T-cell (primary cell): ENCODE data around the gene PRR22. TPM values are rescaled to one million over a fixed set of nuclear protein-coding genes. Genes with fewer than 3 reads are reported as not detected.

Experiments
- ATAC-seq, 4 experiments: fragments of 200-7000 bp in 3 of 4; fragments of 150-1000 bp in 1 of 4; cut with Tn5 transposase; replicated peaks in 1 of 4; 1 replicate in 3 of 4; 2 replicates in 1 of 4; pipeline ENCODE4 v1.10.0; 2021; ENCODE audit warnings: moderate library complexity in 3 of 4, mild to moderate bottlenecking in 2 of 4, moderate number of reproducible peaks in 1 of 4
- CTCF ChIA-PET, 2 donors: fragments of 300-600 bp; sonication (Branson Sonifier 250); formaldehyde crosslinking; loops; one replicate each; lab custom pipeline; 2022; ENCODE audit warnings: antibody characterized with exemption in 2 of 2; lab: Charles Lee
- POLR2A ChIA-PET, 2 donors: fragments of 300-600 bp; sonication (Branson Sonifier 250); formaldehyde crosslinking; loops; one replicate each; lab custom pipeline; 2022; ENCODE audit warnings: antibody characterized with exemption in 2 of 2; lab: Charles Lee
- DNase-seq, 35 experiments: peaks; one replicate each; pipeline versions ENCODE4 v3.0.0 to v3.0.0-alpha.2; 2013 to 2023
- H3K27ac ChIP-seq: one replicate; pipeline ENCODE4 v1.5.1; 2013; ENCODE audit warnings: low read length
- H3K27me3 ChIP-seq, 2 experiments: replicated peaks in 1 of 2; 1 replicate in 1 of 2; 2 replicates in 1 of 2; pipeline versions ENCODE4 v1.6.1 to v1.7.0; 2013; ENCODE audit warnings: low read length in 1 of 2, mixed read lengths in 1 of 2; ENCODE audit not compliant: control insufficient read depth in 2 of 2, insufficient read depth in 2 of 2; ENCODE audit errors: extremely low read depth in 1 of 2
- H3K36me3 ChIP-seq, 2 donors: 1 replicate in 1 of 2; 2 replicates in 1 of 2; pipeline versions ENCODE4 v1.6.1 to v1.7.0; 2013; ENCODE audit warnings: low read length in 1 of 2; ENCODE audit not compliant: control insufficient read depth in 2 of 2, insufficient read depth in 1 of 2; ENCODE audit errors: extremely low read depth in 1 of 2
- H3K4me1 ChIP-seq, 2 experiments: 1 replicate in 1 of 2; 2 replicates in 1 of 2; pipeline versions ENCODE4 v1.6.1 to v1.7.0; 2013; ENCODE audit warnings: low read length in 2 of 2, mixed read lengths in 1 of 2; ENCODE audit not compliant: insufficient read depth in 2 of 2, control insufficient read depth in 1 of 2; ENCODE audit errors: extremely low read depth in 1 of 2
- H3K4me3 ChIP-seq, 2 donors: 1 replicate in 1 of 2; 2 replicates in 1 of 2; pipeline versions ENCODE4 v1.5.1 to v1.7.0; 2013; ENCODE audit warnings: mild to moderate bottlenecking in 2 of 2, low read length in 1 of 2, moderate library complexity in 1 of 2; ENCODE audit not compliant: control insufficient read depth in 1 of 2; ENCODE audit errors: extremely low read depth in 1 of 2
- H3K9me3 ChIP-seq: 2 replicates; pipeline ENCODE4 v1.7.0; 2013
- H3K27ac Mint-ChIP-seq, 2 donors: one replicate each; pipeline ENCODE4 v1.8.0; 2020 to 2021; ENCODE audit warnings: mild to moderate bottlenecking in 2 of 2, mixed read lengths in 2 of 2
- H3K27me3 Mint-ChIP-seq, 2 donors: one replicate each; pipeline ENCODE4 v1.8.0; 2021 to 2022; ENCODE audit warnings: mixed read lengths in 2 of 2
- H3K36me3 Mint-ChIP-seq: one replicate; pipeline ENCODE4 v1.8.0; 2021; ENCODE audit warnings: mixed read lengths
- H3K4me1 Mint-ChIP-seq, 3 donors: one replicate each; pipeline ENCODE4 v1.8.0; 2020 to 2022; ENCODE audit warnings: mixed read lengths in 3 of 3, mild to moderate bottlenecking in 1 of 3
- H3K4me3 Mint-ChIP-seq, 3 donors: one replicate each; pipeline ENCODE4 v1.8.0; 2020 to 2022; ENCODE audit warnings: mild to moderate bottlenecking in 3 of 3, mixed read lengths in 3 of 3, moderate library complexity in 3 of 3
- H3K9me3 Mint-ChIP-seq, 3 donors: one replicate each; pipeline ENCODE4 v1.8.0; 2020 to 2022; ENCODE audit warnings: mixed read lengths in 3 of 3
- WGBS: methylation state at CpG from one replicate; pipeline ENCODE4 v1.1.5; 2013; ENCODE audit warnings: missing lambda C conversion rate; ENCODE audit not compliant: insufficient coverage; 5-methylcytosine and 5-hydroxymethylcytosine counted together
- total RNA-seq, 35 experiments: library from RNA in 6 of 35; stranded (reverse) in 6 of 35; fragments of 120-200 nt in 1 of 35; gene quantifications; one replicate each; pipeline versions ENCODE4 v1.2.1 to v1.2.4 and lab custom pipeline; 2013 to 2026

The PRR22 gene
- total RNA-seq, 5 donors from 2014 or later (not counting 1 experiment from before 2014, with no cell fraction given), result 4.7 to 6.0 (median 5.5) TPM

DNA sequence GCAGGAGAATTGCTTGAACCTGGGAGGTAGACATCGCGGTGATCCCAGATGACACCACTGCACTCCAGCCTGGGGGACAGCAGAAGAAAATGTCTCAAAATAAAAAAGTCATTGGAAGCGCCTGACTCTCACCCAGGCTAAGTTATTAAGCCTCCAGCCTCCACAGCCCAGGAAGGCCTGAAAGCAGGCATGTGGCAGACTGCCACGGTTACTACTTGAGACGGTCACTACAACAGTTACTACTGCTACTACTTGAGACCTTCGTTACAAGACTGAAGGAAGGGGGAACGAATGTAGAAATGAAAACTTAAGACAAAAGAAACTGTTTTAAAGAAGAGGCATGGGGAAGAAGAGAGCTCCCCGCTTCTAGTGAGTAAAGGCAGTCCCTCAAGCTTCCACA is 9.6 kb downstream of the PRR22 start:
- H3K4me1 Mint-ChIP-seq, result no peaks in the 10 kb centered on the region
- Histone ChIP-seq H3K27ac (no peak overlapping the region), H3K36me3 (no peaks in the 10 kb centered on the region), H3K27me3 (peaks cover 0 to 24% of the 10 kb centered on the region in 2 experiments), H3K9me3 (no peaks in the 10 kb centered on the region), H3K4me3 (no peak overlapping the region), H3K4me1 (no peaks in the 10 kb centered on the region)
- 85% methylated on average over 4 of the region's 8 CpGs for WGBS
- no peak overlapping the region for H3K4me3 Mint-ChIP-seq
- ATAC-seq, result no peak
- H3K27ac Mint-ChIP-seq, result no peak overlapping the region
- H3K36me3 Mint-ChIP-seq, result no peaks in the 10 kb centered on the region
- H3K27me3 Mint-ChIP-seq, result peaks cover 0 to 3% of the 10 kb centered on the region in 2 donors
- no peak for DNase-seq
- H3K9me3 Mint-ChIP-seq, result no peaks in the 10 kb centered on the region
- CTCF ChIA-PET, result no interaction called here
- POLR2A ChIA-PET, result no interaction called here

DNA sequence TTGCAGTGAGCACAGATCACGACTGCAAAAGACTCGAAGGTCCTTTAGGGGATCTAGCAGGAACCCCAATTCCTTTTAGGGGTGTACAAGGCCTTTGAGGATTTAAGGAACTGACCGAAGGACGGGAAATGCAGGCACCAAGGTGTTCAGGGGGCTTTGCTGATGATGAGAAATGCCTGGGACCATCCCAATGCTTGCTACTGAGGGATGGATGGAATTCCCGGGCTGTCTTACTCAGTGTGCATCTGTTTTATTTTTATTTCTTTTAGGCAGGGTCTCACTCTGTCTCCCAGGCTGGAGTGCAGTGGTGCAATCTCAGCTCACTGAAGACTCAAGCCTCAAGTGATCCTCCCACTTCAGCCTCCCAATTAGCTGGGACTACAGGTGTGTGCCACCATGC is 11.3 kb downstream of the PRR22 start:
- H3K36me3 Mint-ChIP-seq, result no peaks in the 10 kb centered on the region

DNA sequence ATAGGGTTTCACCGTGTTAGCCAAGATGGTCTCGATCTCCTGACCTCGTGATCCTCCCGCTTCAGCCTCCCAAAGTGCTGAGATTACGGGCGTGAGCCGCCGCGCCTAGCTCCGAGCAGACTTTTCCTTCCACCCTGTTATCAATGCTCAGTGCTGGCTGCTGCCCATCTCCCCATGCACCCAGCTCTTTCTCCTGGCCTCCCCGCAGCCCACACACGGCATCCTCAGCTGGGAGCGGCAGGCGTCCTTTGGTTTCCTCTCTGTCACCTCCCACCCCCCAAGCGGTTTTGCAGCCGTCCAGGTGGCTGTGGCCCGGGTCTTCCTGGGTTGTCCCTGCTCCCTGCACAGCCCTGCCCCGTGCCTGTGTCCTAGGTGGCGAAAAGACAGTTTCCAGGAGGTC is 12.1 kb downstream of the PRR22 start:
- H3K4me1 Mint-ChIP-seq, result no peaks in the 10 kb centered on the region
- no peak overlapping the region for H3K27ac Mint-ChIP-seq
- no peak for ATAC-seq
- WGBS, result 81% methylated on average over 14 of the region's 19 CpGs
- H3K4me3 ChIP-seq, result no peak overlapping the region
- H3K27me3 Mint-ChIP-seq, result peaks cover 0 to 3% of the 10 kb centered on the region in 2 donors
- no peak overlapping the region for H3K27ac ChIP-seq
- ChIA-PET POLR2A (no interaction called here), CTCF (no interaction called here)
- no peaks in the 10 kb centered on the region for H3K36me3 Mint-ChIP-seq
- no peaks in the 10 kb centered on the region for H3K9me3 Mint-ChIP-seq
- H3K27me3 ChIP-seq, result peaks cover 0 to 24% of the 10 kb centered on the region in 2 experiments
- no peak overlapping the region for H3K4me3 Mint-ChIP-seq
- H3K36me3 ChIP-seq, result no peaks in the 10 kb centered on the region
- DNase-seq, result no peak
- H3K4me1 ChIP-seq, result no peaks in the 10 kb centered on the region
- H3K9me3 ChIP-seq, result no peaks in the 10 kb centered on the region

More for the DNA sequence above, 11.3 kb downstream of the PRR22 start:
- Mint-ChIP-seq H3K9me3 (no peaks in the 10 kb centered on the region), H3K4me1 (no peaks in the 10 kb centered on the region), H3K27ac (no peak overlapping the region), H3K27me3 (peaks cover 0 to 3% of the 10 kb centered on the region in 2 donors), H3K4me3 (no peak overlapping the region)
- Histone ChIP-seq H3K4me1 (no peaks in the 10 kb centered on the region), H3K36me3 (no peaks in the 10 kb centered on the region), H3K27me3 (peaks cover 0 to 24% of the 10 kb centered on the region in 2 experiments), H3K4me3 (no peak overlapping the region), H3K9me3 (no peaks in the 10 kb centered on the region), H3K27ac (no peak overlapping the region)
- ChIA-PET CTCF (interaction anchor here in 1 of 2 donors (0.7 kb wide), 1 partner anchor 1138 kb away, joined by 7 read pairs; no protein-coding TSS in a partner anchor), POLR2A (no interaction called here)
- ATAC-seq, result no peak
- 88% methylated on average over 2 of the region's 5 CpGs for WGBS
- no peak for DNase-seq

DNA sequence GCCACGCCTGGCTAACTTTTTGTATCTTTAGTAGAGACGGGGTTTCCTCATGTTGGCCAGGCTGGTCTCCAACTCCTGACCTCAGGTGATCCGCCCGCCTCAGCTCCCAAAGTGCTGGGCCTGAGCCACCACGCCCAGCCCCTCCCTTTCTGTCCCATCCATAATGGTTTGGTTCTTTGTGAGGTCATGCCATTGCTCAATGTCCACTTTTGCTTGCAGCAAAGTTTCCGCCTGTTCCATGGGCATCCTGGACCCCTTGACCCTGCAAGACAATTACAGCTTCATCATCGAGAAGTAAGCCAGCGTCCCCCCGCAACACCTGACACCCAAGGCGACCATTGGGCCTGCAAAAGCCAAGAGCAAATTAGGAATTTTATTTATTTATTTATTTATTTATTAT is 16.6 kb downstream of the PRR22 start:
- Histone ChIP-seq H3K4me3 (no peak overlapping the region), H3K4me1 (no peaks in the 10 kb centered on the region), H3K36me3 (no peaks in the 10 kb centered on the region), H3K9me3 (no peaks in the 10 kb centered on the region), H3K27me3 (peaks cover 0 to 5% of the 10 kb centered on the region in 2 experiments), H3K27ac (no peak overlapping the region)
- Mint-ChIP-seq H3K4me1 (no peaks in the 10 kb centered on the region), H3K27me3 (peaks cover under 1 to 3% of the 10 kb centered on the region in 2 donors), H3K27ac (no peak overlapping the region), H3K36me3 (no peaks in the 10 kb centered on the region), H3K4me3 (no peak overlapping the region), H3K9me3 (no peaks in the 10 kb centered on the region)
- ChIA-PET POLR2A (no interaction called here), CTCF (no interaction called here)
- ATAC-seq, result no peak
- 93% methylated on average over 2 of the region's 10 CpGs for WGBS
- no peak for DNase-seq

DNA sequence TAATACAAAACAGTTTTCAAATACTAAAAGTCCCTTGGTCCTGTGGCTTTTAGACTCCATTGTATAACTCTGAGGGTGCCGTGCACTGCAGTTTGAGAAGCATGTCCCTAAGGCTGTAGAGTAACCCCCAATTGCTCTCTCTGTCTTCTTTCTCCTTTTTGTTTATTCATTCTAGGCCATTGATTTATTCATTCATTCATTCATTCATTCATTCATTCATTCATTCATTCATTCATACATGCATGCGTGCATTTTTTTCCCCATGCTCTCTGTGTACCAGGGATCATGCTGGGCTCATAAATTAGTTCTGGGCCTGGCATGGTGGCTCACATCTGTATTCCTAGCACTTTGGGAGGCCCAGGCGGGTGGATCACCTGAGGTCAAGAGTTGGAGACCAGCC is 19.3 kb downstream of the PRR22 start:
- Histone ChIP-seq H3K27me3 (no peaks in the 10 kb centered on the region), H3K27ac (no peak overlapping the region), H3K36me3 (no peaks in the 10 kb centered on the region), H3K4me1 (no peaks in the 10 kb centered on the region), H3K9me3 (no peaks in the 10 kb centered on the region), H3K4me3 (no peak overlapping the region)
- CTCF ChIA-PET, result no interaction called here
- 94% methylated on average over 2 of the region's 3 CpGs for WGBS
- POLR2A ChIA-PET, result no interaction called here
- Mint-ChIP-seq H3K36me3 (no peaks in the 10 kb centered on the region), H3K27ac (no peak overlapping the region), H3K27me3 (peaks cover 0 to 4% of the 10 kb centered on the region in 2 donors), H3K4me3 (no peak overlapping the region), H3K9me3 (no peaks in the 10 kb centered on the region), H3K4me1 (no peaks in the 10 kb centered on the region)
- no peak for DNase-seq
- no peak for ATAC-seq

DNA sequence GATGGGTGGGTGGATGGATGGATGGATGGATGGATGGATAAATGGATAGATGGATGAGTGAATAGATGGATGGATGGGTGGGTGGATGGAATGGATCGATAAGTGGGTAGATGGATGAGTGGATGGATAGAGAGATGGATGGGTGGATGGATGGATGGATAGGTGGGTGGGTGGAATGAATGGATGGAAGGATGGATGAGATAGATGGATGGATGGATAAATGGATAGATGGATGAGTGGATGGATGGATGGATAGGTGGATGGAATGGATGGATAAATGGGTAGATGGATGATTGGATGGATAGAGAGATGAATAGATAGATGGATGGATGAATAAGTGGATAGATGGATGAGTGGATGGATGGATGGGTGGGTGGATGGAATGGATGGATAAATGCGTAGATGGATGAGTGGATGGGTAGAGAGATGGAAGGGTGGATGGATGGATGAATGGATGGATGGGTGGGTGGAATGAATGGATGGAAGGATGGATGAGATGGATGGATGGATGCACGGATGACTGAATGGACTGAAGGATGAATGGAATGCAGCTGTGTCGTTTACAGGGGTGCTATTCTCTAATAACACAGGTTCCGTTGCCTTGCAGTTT is 21.8 kb downstream of the PRR22 start:
- WGBS, result 97% methylated on average over 2 of the region's 5 CpGs
- H3K4me3 Mint-ChIP-seq, result no peak overlapping the region
- ChIA-PET POLR2A (no interaction called here), CTCF (no interaction called here)
- H3K36me3 ChIP-seq, result no peaks in the 10 kb centered on the region
- no peaks in the 10 kb centered on the region for H3K9me3 Mint-ChIP-seq
- H3K4me1 ChIP-seq, result no peaks in the 10 kb centered on the region
- peaks cover 0 to 12% of the 10 kb centered on the region in 2 experiments for H3K27me3 ChIP-seq
- no peaks in the 10 kb centered on the region for H3K4me1 Mint-ChIP-seq
- H3K4me3 ChIP-seq, result no peak overlapping the region
- no peaks in the 10 kb centered on the region for H3K9me3 ChIP-seq
- no peak overlapping the region for H3K27ac Mint-ChIP-seq
- H3K27ac ChIP-seq, result no peak overlapping the region
- H3K36me3 Mint-ChIP-seq, result no peaks in the 10 kb centered on the region
- DNase-seq (no peak), ATAC-seq (no peak)
- H3K27me3 Mint-ChIP-seq, result peaks cover 4 to 5% of the 10 kb centered on the region in 2 donors
